ENCODE results near the gene PRDX6.

DNA sequence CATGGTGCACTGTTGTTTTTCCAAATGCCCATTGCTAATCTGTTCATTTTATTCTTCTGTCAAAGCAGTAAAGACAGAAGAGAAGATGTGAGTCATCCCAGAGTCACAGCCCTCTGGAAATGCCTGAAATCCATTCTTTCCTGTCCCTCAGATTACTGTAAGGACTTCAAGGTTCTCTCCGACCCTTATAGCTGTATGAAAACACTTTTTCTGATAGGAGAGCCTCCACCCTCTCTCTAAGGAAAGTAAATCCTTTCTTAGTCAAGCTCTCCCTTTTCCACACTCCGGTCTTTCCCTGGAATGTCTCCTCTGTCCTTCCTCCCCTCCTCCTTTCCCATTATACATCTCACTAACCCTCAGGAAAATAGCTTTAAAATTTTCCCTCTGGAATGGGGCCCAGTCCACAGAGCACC lies 3.5 kb upstream of the PRDX6 start:
- TF ChIP-seq POLR2A (IDR thresholded peaks at IDR 0.05): no peak
- TF ChIP-seq, protein P1, sequence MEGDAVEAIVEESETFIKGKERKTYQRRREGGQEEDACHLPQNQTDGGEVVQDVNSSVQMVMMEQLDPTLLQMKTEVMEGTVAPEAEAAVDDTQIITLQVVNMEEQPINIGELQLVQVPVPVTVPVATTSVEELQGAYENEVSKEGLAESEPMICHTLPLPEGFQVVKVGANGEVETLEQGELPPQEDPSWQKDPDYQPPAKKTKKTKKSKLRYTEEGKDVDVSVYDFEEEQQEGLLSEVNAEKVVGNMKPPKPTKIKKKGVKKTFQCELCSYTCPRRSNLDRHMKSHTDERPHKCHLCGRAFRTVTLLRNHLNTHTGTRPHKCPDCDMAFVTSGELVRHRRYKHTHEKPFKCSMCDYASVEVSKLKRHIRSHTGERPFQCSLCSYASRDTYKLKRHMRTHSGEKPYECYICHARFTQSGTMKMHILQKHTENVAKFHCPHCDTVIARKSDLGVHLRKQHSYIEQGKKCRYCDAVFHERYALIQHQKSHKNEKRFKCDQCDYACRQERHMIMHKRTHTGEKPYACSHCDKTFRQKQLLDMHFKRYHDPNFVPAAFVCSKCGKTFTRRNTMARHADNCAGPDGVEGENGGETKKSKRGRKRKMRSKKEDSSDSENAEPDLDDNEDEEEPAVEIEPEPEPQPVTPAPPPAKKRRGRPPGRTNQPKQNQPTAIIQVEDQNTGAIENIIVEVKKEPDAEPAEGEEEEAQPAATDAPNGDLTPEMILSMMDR (IDR thresholded peaks at IDR 0.05): no peak
